NOMO-1 (cell line): ENCODE measurements around the gene ZNF526.
A peak's percentile ranks its signal among the peaks of the same experiment; 100 is the strongest.
"Not testable (repeated sequence)": the region's sequence is repeated elsewhere in the genome, so short reads cannot be mapped to it uniquely, and the experiment has no call there.

Source experiments
- DNase-seq, 2 experiments: peaks; one replicate each; lab custom pipeline; 2025; ENCODE audit not compliant: unreplicated experiment in 2 of 2; lab: John Stamatoyannopoulos, UW

Gene ZNF526

DNA sequence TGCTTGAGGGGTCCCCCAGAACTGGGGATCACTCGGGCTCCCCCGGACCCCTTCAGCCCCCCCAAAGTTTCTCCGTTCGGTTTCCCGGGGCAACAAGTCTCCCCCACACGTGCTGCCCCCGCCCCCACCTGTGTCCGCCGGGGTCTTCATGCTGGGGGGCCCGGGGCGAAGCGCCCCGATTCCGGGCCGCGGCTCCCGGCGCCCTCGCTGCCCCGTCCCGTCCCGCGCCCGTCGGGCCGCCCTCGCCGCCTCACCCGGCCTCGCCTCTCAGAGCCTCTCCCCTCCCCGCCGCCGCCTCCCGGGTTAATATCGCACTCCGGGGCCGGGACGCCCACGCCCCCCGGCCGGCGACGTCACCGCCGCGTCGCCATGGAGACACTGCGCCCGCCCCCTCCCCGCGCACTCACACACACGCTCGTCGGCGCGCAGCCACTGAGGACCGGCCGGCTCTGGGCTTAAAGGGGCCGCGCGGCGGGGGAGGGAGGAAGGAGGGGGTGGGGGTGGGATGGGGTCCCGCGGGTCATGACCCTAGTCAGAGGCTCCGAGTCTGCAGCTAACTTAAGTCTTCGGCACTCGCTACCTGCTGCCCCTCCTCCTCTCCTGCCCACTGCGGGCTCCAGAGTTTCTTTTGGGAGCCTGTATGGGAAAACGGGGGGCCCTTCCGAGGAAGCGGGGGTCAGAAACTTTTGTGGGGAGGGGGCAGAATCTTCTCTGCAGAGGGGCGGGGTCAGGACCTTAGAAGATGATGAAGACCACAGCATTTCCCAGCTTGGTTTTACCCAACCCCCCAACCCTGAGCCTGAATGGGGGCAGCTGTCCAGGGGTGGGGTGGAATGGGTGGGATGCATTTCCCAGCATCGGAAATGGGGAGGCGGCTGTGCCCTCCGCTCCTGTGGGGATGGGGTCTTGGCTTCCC lies 35.0 kb downstream of the ZNF526 start, which contains the start of gene ERF:
TSS of gene ERF (minus strand) at position 279 of the 916 bp plus-strand sequence. CDS start at position 150, 129 bp downstream.
- DNase-seq: peak; percentile 70 to 88

- DNase-seq: peak in 1 of 2 experiments; percentile 21
Measured at GRCh38 chr19:42255766-42256745, 35.9 kb downstream of the ZNF526 start.

- DNase-seq: not testable (repeated sequence)
Measured at GRCh38 chr19:42257842-42258241, 37.7 kb downstream of the ZNF526 start.

DNA sequence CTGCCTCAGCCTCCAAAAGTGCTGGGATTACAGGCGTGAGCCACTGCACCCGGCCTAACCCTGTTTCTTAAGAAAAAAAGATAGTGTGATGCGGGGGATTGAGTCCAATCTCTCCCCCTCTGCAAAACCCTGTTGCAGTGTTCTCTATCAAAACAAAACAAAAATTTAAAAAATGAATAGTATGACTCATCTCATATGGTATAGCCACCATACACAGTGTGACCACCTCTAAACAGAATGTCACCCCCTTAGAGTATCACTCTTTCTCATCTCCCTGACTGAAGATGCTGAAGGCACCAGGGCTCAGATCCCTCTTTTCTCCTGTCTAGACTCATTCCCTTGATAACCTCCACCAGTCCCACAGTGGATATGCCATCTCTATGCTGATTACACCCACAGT lies 41.7 kb downstream of the ZNF526 start:
- DNase-seq: no peak

DNA sequence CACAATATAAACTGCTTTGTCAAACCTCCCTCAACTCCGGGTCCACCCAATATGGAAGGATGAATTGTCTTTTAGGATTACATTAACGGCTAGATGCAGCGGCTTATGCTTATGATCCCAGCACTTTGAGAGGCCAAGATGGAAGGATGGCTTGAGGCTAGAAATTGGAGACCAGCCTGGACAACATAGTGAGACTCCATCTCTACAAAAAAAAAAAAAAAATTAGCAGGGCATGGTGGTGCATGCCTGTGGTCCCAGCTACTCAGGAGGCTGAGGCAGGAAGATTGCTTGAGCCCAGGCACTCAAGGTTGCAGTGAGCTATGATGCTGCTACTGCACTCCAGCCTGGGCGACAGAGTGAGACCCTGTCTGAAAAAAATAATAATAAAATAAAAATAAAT lies 46.0 kb downstream of the ZNF526 start:
- not testable (repeated sequence) for DNase-seq

DNA sequence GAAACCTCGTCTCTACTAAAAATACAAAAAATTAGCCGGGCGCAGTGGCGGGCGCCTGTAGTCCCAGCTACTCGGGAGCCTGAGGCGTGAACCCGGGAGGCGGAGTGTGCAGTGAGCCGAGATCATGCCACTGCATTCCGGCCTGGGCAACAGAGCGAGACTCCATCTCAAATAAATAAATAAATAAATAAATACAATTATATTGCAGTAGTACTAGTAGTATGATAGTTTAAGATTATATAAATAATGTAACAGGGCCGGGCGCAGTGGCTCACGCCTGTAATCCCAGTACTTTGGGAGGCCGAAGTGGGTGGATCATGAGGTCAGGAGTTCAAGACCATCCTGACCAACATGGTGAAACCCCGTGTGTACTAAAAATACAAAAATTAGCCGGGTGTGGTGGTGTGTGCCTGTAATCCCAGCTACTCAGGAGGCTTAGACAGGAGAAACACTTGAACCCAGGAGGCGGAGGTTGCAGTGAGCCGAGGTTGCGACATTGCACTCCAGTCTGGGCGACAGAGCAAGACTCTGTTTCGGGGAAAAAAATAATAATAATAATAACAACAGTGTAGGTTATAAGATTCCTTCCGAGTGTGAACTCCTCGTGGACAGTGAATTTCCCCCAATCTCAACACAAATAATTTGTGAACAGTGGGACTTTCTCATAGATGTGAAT lies 47.0 kb downstream of the ZNF526 start:
- DNase-seq: not testable (repeated sequence)

GRCh38 chr19:42267644-42268141 lies 47.6 kb downstream of the ZNF526 start:
- no peak for DNase-seq

DNA sequence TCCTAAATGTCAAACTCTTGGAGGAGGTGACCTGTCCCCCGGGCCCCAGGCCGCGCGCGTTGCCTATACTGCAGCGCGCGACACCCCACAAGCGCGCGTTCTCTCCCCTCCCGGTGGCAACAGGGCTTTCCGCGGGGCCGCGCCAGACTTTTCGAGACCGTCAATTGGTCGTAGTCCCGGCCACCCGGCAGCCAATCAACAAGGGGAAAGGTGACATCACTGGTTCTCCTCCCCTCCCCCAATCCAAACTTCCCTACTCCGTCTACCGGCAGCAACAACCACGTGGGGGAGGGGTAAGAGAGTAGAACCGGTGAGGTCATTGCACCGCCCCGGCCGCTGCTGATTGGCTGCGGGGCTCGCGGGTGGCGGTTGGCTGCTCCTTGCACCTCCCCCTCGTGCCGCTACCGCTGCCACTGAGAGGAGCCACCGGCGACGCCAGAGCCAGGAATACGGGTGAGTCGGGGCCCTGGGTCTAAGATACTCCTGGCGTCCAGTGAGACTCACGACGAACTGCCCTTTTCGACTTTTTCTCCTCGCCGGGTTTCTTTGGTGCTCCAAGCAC lies 48.1 kb downstream of the ZNF526 start:
- DNase-seq: peak; percentile 100

DNA sequence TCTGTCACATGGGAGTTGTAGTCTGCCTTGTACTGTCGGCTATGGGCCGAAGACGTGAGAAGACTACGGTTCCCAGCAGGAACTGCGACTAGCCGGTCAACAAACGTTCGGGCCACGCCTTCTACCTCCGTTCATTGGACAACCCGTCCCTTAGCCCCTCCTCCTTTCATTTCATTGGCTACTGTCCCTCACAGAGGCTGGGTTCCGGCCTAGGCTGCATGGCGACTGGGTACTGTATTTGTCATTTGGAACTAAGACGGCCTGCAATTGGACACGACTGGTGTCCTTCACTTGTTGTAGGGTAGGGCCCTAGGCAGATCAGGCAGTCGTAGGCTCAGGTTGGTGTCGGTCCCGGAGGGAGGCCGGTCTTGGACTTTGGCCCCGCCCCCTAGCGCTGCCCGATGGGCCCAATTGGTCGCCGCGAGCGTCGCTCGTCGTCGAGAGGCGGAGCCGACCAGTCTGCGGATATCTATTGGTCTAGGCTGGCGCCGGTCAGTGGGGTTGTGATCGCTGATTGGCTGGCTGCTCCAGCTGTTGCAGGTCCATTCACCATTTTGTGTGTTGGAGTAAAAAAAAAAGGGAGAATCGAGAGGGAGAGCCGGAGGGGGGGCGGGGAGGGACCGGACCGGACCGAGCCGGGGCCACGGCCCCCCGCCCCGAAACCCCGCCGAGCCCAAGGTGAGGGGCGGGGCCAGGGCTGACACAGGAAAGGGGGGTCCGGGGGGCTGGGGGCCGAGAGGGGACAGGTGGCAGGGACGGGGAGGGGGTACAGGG lies 48.8 kb downstream of the ZNF526 start, which contains the start of gene CIC:
TSS of gene CIC (plus strand) at position 549 of the 774 bp plus-strand sequence. CDS start 2,532 bp downstream, outside the sequence.
- DNase-seq: peak; percentile 100

DNA sequence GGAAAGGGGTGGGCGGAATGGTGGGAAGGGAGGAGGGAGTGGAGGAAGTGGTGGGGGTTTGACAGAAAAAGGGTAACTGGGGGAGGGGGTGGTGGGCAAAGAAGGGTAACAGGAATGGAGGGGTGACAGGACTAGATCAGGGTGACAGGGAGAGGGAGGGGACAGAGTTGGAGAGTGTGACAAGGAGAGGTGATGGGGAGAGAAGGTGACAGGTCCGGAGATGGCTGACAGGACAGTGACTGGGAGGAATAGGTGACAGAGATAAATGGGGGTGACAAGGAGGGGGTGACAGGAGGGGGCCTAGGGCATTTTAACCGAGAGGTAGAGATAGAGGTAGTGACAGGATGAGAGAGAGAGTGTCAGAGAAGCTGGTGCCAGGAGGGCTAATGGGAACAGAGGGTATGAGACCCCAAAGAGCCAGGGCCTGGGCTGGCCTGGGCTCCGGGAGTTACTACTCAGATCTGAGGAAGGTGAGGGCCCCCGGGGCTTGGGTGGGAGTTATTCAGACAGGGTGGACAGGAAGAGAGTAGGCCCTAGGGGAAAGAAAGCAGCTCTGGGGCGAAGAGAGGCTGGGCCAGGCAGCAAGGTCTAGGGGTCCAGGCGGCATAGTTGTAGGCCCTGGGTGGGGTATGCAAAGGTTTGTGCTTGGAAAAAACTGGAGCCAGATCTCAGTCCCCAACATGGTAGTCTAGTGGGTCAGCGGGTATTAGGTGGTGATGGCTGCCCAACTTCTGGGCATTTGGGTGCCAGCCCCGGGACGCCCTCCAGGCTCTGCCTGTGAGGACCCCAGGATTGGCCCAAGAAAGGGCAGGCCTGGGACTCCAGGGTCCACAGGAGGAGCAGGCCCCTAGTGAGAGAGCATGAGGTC lies 49.6 kb downstream of the ZNF526 start:
- no peak for DNase-seq

- peak; percentile 65 to 69 for DNase-seq
Measured at GRCh38 chr19:42270346-42271044, 50.4 kb downstream of the ZNF526 start.

DNA sequence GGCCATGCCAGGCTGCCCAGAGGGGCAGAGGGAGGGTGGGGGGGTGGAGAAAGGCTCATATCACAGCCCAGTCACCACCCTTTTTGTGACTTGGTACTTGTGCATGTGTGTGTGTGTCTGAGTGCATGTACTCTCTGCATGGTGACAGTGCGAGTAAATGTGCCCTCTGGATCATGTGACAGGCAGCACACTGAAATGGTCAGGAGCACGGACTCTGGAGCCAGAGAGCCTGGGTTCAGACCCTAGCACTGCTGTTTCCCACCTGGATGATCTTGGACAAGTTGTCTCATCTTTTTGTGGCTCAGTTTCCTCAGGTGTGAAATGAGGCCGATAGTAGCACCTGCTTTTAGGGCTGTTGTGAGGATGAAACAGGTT lies 50.9 kb downstream of the ZNF526 start:
- DNase-seq: no peak

GRCh38 chr19:42271861-42272534 lies 51.9 kb downstream of the ZNF526 start:
- no peak for DNase-seq

DNA sequence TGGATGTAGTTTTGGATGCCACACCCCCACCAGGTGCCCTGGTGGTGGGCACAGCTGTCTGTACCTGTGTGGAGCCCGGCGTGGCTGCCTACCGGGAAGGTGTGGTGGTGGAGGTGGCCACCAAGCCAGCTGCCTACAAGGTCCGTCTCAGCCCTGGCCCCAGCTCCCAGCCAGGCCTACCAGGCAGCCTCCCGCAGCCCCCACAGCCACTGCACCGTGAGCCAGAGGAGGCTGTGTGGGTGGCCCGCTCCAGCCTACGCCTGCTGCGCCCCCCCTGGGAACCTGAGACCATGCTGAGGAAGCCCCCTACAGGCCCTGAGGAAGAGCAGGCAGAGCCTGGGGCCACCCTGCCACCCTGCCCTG lies 52.4 kb downstream of the ZNF526 start:
- no peak for DNase-seq

DNA sequence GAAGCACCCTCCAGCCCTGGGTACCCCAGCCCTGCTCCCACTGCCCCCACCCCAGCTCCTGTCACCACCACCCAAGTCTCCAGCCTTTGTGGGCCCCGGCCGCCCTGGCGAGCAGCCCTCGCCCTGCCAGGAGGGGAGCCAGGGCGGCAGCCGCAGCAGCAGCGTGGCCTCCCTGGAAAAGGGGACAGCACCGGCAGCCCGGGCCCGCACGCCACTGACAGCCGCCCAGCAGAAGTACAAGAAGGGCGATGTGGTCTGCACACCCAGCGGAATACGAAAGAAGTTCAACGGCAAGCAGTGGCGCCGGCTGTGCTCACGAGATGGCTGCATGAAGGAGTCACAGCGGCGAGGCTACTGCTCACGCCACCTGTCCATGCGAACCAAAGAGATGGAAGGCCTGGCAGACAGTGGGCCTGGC lies 52.9 kb downstream of the ZNF526 start:
- no peak for DNase-seq

GRCh38 chr19:42273407-42274064 lies 53.4 kb downstream of the ZNF526 start:
- no peak for DNase-seq
